Measurements from ENCODE around the gene MAZ. TPM values are rescaled to one million over a fixed set of nuclear protein-coding genes. Genes with fewer than 3 reads are reported as not detected.
A peak's percentile ranks its signal among the peaks of the same experiment; 100 is the strongest.

The MAZ gene
- total and polyA plus RNA-seq, 2 of the 13 experiments (the other 11 are each of a cell fraction or from before 2014, with no cell fraction given) = 203 to 277 TPM

DNA sequence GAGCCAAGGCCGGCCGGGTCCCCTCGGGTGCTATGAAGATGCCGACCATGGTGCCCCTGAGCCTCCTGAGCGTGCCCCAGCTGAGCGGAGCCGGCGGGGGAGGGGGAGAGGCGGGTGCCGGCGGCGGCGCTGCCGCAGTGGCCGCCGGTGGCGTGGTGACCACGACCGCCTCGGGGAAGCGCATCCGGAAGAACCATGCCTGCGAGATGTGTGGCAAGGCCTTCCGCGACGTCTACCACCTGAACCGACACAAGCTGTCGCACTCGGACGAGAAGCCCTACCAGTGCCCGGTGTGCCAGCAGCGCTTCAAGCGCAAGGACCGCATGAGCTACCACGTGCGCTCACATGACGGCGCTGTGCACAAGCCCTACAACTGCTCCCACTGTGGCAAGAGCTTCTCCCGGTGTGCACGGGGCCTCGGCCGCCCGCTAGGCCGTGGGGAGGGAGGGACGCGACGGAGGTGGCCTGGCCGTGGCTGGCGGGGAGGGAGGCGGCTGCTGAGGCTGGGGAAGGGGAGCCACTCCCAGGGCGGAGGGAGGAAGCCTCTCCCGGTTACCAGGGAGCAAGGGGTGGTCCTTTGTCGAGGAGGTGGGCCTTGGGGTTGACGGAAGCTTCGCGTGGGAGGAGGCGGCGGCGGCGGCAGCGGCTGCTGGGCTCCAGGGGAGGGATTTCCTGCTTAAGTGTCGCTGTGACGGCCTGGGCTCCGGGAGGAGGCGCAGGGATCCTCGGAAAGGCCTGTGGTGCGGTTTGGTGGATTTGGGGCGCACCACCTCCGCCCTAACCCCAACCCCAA lies 1.3 kb downstream of the MAZ start (continued):
- TF ChIP-seq SOX13 (IDR thresholded peaks at IDR 0.05) (no peak), SOX13 (CRISPR knock-in tag; conservative IDR thresholded peaks at IDR 0.05 in 1 of 2, IDR thresholded peaks at IDR 0.05 in 1 of 2) (peak in 1 of 2 experiments; percentile 48; a peak in 1 of 4 replicates), ZNF224 (CRISPR knock-in tag; IDR thresholded peaks at IDR 0.05) (peak; percentile 94), TBP (CRISPR knock-in tag; IDR thresholded peaks at IDR 0.05) (no peak), MXD4 (CRISPR knock-in tag; IDR thresholded peaks at IDR 0.05) (peak; percentile 98), IKZF4 (CRISPR knock-in tag; IDR thresholded peaks at IDR 0.05; ENCODE audit: borderline replicate concordance, low read depth, not compliant biosample characterization) (peak; percentile 98), ZNF619 (CRISPR knock-in tag; IDR thresholded peaks at IDR 0.05) (peak; percentile 88), KDM6A (CRISPR knock-in tag; IDR thresholded peaks at IDR 0.05; ENCODE audit: low read depth) (no peak), KAT8 (CRISPR knock-in tag; IDR thresholded peaks at IDR 0.05) (peak; percentile 73), PTBP1 (IDR thresholded peaks at IDR 0.05; ENCODE audit: low read depth, low read length, poor library complexity, severe bottlenecking) (peak; percentile 26), ZFP37 (CRISPR knock-in tag; IDR thresholded peaks at IDR 0.05; ENCODE audit: borderline replicate concordance) (peak; percentile 98), SMC3 (IDR thresholded peaks at IDR 0.05; ENCODE audit: low read length) (peak; percentile 48; the same call in 1 of the 2 replicates), MEIS2 (CRISPR knock-in tag; IDR thresholded peaks at IDR 0.05) (peak; percentile 81), YY1 (IDR thresholded peaks at IDR 0.05; ENCODE audit: insufficient read depth, insufficient replicate concordance, low read depth, low read length) (peak; percentile 6), ZNF124 (CRISPR knock-in tag; IDR thresholded peaks at IDR 0.05) (peak; percentile 63; the same call in 1 of the 2 replicates), CHCHD3 (CRISPR knock-in tag; IDR thresholded peaks at IDR 0.05) (peak; percentile 99), ZNF17 (CRISPR knock-in tag; IDR thresholded peaks at IDR 0.05) (no peak), DMAP1 (CRISPR knock-in tag; IDR thresholded peaks at IDR 0.05) (peak; percentile 94), ZNF382 (CRISPR knock-in tag; IDR thresholded peaks at IDR 0.05; ENCODE audit: borderline replicate concordance) (no peak), ZBTB38 (CRISPR knock-in tag; IDR thresholded peaks at IDR 0.05) (peak; percentile 97), ZNF331 (CRISPR knock-in tag; IDR thresholded peaks at IDR 0.05) (peak; percentile 84)
- TF ChIP-seq, protein P1, sequence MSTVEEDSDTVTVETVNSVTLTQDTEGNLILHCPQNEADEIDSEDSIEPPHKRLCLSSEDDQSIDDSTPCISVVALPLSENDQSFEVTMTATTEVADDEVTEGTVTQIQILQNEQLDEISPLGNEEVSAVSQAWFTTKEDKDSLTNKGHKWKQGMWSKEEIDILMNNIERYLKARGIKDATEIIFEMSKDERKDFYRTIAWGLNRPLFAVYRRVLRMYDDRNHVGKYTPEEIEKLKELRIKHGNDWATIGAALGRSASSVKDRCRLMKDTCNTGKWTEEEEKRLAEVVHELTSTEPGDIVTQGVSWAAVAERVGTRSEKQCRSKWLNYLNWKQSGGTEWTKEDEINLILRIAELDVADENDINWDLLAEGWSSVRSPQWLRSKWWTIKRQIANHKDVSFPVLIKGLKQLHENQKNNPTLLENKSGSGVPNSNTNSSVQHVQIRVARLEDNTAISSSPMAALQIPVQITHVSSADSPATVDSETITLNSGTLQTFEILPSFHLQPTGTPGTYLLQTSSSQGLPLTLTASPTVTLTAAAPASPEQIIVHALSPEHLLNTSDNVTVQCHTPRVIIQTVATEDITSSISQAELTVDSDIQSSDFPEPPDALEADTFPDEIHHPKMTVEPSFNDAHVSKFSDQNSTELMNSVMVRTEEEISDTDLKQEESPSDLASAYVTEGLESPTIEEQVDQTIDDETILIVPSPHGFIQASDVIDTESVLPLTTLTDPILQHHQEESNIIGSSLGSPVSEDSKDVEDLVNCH (CRISPR knock-in tag; IDR thresholded peaks at IDR 0.05) = 0 out of 2 replicates have a peak, but pooled peaks have one; percentile 95
- TF ChIP-seq, protein P2, sequence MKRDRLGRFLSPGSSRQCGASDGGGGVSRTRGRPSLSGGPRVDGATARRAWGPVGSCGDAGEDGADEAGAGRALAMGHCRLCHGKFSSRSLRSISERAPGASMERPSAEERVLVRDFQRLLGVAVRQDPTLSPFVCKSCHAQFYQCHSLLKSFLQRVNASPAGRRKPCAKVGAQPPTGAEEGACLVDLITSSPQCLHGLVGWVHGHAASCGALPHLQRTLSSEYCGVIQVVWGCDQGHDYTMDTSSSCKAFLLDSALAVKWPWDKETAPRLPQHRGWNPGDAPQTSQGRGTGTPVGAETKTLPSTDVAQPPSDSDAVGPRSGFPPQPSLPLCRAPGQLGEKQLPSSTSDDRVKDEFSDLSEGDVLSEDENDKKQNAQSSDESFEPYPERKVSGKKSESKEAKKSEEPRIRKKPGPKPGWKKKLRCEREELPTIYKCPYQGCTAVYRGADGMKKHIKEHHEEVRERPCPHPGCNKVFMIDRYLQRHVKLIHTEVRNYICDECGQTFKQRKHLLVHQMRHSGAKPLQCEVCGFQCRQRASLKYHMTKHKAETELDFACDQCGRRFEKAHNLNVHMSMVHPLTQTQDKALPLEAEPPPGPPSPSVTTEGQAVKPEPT (CRISPR knock-in tag; IDR thresholded peaks at IDR 0.05; ENCODE audit: low read depth) = peak; percentile 98
- TF ChIP-seq, protein P3, sequence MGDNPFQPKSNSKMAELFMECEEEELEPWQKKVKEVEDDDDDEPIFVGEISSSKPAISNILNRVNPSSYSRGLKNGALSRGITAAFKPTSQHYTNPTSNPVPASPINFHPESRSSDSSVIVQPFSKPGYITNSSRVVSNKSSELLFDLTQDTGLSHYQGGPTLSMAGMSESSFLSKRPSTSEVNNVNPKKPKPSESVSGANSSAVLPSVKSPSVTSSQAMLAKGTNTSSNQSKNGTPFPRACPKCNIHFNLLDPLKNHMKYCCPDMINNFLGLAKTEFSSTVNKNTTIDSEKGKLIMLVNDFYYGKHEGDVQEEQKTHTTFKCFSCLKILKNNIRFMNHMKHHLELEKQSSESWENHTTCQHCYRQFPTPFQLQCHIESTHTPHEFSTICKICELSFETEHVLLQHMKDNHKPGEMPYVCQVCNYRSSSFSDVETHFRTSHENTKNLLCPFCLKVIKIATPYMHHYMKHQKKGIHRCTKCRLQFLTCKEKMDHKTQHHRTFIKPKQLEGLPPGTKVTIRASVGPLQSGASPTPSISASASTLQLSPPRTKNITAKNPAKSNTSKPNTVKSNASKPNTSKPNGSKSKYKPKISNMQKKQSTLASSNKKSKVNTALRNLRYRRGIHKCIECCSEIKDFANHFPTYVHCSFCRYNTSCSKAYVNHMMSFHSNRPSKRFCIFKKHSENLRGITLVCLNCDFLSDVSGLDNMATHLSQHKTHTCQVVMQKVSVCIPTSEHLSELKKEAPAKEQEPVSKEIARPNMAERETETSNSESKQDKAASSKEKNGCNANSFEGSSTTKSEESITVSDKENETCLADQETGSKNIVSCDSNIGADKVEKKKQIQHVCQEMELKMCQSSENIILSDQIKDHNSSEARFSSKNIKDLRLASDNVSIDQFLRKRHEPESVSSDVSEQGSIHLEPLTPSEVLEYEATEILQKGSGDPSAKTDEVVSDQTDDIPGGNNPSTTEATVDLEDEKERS (CRISPR knock-in tag; IDR thresholded peaks at IDR 0.05) = peak; percentile 98

Data from HepG2 (cell line).